NCI-H2196 (cell line): ENCODE results near the gene SPAG7.

ENCODE experiments used
- DNase-seq: peaks from one replicate; lab custom pipeline; 2025; ENCODE audit not compliant: unreplicated experiment; lab: John Stamatoyannopoulos, UW

The SPAG7 gene

DNA sequence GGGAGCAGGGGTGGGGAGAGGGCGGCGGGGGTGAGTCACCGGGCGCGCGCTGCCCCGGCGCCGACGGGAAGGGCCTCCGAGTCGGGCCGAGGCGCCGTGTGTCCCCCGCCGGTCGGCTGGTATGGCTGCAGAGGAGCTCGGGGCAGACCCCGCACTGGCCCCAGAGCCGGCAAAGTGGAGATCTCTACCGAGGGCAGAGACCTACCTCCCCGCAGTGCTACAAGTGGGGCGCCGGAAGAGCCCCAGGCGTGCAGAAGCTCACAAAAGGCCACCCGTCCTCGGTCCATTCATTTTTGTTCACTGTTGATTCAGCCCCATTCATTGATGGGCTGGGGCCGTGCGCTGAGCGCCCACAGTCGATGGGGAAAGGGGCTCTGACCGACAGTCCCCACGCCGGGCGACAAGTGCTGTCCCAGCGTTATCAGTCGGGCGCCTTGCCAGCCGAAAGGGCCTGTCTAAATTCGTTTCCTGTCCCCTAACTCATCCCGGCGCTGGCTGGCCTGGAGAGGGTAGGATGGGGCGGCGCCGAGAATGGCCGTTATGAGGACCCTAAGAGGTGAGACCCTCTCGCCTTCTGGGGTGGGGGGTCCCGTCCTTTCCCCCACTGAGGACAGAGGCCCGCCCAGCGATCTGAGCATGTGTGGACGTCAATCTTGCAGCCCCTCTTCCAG, 17.4 kb downstream of the SPAG7 start:
- no peak for DNase-seq

DNA sequence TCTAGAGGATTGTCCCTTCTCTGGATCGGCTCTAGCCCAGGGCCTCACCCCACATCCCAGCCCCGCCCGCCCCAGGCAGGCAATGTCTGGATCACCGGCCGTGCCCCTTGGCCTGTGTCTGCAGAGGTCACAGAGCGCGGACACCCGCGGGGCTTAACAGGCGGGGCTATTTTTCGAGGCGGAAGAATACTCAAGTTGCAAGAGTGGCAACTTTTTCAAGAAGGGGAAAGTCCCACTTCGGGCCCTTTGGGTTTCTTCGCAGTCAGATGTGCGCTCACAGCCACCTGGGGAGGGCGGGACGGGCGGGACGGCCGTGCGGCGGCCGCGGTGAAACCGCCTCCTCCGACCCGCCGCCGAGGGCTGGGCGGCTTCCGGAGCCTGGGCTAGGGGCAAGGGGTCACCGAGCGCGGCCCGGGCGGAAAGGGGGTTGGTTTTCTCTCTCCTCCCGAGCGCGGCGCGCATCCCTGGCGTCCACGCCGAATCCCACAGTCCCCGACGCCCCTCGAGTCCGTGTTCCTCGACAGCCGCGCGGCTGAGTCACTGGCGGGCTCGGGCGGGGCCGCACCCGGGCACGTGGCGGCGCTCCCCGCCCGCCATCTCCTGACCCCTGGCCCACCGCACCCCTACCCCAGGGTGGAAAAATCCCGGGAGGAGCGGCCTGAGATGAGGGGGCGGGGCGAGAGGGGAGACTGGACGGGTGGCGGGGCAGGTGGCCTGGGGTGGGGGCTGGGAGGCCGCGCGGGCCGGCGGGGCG, 18.1 kb downstream of the SPAG7 start:
- DNase-seq, result peak; percentile 54

DNA sequence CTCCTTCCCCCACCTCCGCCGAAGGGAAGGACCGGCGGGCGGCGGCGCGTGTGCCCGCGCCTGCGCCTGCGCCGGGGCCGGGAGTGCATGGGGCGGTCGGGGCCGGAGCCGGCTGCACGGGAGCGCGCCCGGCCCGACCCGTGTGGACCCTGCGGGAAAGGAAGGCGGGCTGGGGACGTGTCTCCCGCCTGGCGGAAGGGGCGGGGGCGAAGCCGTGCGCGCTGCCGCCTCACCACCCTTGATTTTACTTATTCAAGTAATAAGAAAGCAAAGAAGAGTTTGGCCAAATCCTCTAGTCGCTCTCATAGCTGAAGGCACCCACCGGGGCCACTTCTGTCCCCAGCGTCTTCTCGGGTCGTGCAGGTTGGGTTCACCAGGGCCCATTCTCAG, 18.7 kb downstream of the SPAG7 start:
- DNase-seq, result peak; percentile 76

DNA sequence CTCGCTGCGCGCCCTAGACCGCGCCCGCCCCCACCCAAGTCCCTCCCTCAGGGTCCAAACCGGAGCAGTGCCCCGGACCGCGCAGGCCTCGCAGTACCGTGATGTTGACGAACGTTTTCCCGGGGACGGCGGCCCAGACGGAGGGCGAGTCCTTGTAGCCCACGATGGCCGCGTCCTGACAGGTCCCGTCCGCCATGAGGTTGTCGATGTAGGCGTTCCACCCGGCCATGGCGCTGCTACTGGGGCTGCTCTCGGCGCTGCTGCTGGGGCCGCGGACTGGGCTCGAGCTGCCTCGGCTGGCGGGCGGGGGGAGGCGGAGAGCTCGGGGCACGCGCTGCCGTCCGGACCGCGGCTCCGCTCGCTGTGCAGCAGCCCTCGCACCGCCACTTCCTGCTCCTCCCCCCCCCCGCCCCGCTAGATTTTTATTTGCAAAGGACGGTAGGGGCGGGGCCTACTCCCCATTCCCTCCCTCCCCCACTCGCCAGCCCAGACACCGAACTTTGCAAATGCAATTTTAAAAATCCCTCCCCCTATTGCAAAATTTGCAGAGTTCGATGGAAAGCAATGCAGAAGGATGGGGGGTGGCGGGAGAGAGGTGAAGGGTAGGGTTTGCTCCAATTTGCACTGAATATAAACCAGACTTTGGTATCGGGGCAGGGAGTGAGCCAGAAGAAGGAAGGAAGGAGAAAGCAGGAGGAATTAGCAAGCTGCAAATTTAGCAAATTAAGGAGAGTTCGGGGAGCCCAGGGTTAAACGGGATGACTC, 19.3 kb downstream of the SPAG7 start, which contains the start of gene PFN1:
PFN1 (minus strand) TSS at position 365 of the 765 bp plus-strand sequence; CDS start at position 229, 136 bp downstream.
- DNase-seq, result peak; percentile 56

DNA sequence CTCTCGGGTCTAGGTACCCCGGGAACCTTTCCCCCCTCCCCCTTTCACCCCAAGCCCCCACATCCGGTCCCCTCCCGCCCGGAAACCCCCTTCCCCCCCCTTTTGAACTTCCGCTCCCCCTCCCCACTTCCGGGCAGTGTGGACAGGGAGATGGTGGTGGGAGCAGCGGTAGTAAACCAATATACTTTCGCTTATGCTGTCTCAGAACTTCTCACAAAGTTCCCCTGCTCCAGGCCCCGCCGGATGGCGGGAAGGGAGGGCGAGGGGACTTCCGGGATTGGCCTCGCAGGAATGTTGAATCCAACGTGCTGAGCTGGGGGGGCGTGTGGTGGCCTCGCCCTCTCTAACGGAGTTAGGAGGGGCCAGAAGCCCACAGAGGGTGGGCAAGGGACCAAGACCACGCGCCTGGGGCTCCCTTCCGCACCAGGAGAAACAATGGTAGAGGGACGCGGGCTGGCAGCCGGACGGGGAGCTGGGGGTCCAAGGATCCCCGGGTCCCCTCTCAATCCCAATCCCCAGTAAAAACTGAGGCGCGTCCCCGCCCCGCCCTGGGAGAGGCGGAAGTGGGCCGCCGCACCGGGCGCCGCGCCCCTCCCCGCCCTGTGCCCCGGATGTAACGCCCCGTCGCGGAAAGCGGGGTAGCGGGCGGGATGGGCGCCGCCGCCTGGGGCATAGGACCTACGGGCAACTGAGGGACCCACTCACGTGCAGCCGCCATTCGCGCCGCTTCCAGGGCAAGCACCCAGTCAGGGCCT, 20.0 kb downstream of the SPAG7 start:
- DNase-seq, result peak; percentile 12

DNA sequence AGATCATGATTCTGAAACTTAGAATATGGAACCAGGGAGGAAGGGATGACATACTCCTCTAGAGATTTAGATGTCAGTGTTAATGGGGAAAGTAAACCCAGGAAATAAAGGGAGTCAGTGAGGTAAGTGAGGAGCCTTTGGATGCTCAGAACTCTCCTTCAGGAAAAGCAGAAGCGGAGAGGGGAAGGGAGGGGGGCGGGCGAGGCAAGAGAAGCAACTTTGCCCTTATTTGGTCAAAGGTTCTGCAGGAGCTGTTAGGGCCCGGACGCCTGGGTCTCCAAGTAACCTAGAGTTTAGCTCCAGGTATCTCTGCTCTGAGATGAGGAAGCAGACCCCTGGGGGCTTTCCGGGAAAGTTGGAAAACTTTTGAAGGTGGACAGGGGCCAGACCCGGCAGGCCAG, 20.6 kb downstream of the SPAG7 start:
- no peak for DNase-seq

DNA sequence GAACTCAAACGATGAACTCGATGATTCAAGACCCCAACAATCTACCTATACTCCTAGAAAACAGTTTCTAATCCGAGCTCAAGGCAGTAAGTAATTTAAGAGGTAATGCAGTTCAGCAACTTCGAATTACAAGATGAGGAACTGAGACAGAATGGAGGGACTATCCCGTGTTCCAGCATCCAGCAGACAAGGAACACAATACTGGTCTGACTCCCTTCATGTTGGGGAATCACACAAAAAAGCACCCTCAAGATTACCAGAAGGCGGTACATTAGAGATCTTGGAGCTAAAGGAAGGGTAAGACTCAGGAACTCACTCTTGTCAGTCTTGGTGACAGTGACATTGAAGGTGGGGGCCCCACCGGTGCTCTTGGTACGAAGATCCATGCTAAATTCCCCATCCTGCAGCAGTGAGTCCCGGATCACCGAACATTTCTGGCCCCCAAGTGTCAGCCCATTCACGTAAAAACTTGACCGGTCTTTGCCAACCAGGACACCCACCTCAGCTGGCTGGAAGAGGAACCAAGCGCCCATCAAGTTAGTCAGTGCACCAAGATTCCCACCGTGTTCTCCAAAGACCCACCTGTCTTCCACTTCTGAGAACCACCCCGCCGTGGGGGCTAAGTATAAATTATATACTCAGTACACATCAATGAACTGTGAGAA, 21.2 kb downstream of the SPAG7 start:
- DNase-seq, result no peak

DNA sequence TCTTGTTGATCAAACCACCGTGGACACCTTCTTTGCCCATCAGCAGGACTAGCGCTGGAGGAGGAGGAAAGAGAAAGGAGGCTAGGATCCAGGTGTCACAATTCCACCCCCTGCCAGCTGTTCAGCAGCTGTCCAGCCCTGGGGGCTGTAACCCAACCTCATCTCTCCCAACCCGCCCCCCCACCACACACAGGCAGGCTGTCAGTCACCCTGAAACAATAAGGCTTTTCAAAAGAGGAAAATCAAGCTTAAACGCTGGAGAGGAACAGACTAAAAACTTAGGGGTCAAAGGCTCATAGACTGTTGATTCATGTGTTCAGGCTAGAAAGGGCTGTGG, 21.7 kb downstream of the SPAG7 start:
- no peak for DNase-seq

DNA sequence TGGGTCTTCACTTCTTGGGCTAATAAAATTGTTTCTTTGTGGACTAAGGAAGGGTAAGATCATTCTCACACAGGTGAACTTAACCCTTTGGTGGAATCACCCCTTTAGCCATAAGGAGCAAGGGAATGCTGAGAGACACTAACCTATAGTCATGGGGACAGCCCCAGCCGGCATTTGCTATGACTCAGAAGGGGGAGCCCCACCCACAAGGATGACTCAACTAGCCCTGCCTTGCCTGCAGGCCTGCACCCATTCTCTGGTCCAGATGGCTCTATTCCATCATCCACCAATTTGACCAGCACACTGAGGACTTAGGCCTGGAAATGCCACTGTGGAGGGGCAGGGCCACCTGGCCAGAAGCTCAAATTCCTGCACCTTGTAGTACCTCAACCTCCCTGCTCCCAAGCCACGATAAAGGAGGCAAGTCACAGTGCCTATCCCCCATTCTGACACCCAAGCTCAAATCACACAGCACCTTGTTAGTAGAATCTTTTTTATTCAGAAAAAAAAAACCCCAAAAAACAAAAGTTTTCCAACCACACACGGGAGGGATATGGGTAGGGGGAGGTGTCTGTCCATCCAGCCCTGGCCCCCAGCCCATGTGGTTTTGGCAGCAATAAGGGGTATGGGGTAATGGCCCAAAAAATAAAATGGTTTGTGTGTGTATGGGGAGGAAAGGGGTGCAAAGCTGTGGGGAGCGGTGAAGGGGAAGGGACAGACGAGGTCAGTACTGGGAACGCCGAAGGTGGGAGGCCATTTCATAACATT, 22.3 kb downstream of the SPAG7 start:
- DNase-seq, result peak; percentile 5

DNA sequence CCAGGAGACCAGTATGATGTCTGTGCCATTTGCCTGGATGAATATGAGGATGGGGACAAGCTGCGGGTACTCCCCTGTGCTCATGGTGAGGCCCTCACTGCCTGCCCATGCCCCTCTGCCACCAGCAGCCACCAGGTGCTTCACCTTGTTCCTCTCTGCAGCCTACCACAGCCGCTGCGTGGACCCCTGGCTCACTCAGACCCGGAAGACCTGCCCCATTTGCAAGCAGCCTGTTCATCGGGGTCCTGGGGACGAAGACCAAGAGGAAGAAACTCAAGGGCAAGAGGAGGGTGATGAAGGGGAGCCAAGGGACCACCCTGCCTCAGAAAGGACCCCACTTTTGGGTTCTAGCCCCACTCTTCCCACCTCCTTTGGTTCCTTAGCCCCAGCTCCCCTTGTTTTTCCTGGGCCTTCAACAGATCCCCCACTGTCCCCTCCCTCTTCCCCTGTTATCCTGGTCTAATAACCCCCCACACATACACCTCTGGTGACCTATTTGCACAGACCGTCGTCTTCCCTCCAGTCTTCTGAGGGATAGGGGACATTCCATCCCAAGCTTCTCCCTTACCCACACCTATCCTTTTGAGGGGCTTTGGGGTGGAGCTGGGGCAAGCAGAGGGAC, 23.0 kb downstream of the SPAG7 start:
- DNase-seq, result no peak

DNA sequence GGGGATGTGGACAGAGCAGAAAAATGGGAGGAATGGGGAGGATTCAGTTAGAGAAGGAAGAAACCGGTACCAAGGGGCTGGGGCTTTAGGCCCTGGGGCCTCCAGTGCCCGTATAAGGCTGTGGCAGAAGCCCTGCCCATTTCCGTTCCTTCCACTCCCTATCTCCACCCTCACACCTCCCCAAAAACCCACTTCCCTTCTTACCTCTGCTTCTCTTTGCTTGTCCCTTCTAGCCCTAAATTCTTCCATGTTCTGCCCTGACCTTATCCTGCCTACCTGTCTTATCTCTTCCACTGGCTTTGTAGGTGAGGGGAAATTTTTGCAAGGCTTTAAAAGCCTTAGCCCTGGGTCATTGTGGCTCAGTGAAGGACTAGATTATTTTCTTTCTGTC, 23.5 kb downstream of the SPAG7 start:
- no peak for DNase-seq

DNA sequence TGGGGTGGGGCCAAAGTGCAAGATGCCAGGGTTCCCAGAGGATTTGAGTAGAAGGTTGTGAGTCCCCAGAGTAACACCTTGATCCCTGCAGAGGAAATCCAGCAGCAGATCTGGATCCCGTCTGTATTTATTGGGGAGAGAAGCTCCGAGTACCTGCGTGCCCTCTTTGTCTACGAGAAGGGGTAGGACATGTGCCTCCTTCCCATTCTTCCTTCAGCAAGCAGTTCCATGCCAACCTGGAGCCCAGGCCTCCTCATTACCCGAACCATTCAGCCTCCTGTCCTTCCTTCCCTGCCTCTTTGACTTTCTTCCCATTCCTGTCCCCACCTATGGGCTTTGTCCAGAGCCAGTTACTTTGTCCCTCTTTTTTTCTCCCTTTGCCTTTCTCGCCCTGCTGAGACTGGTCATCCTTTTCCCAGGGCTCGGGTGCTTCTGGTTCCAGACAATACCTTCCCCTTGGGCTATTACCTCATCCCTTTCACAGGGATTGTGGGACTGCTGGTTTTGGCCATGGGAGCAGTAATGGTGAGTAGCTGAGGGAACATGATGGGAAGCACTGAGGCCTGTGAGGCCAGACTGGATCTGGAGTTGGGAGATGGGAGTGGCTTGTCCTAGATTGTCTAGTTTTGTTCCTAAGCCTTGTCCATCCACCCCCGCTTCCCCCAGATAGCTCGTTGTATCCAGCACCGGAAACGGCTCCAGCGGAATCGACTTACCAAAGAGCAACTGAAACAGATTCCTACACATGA, 24.7 kb downstream of the SPAG7 start:
- no peak for DNase-seq

DNA sequence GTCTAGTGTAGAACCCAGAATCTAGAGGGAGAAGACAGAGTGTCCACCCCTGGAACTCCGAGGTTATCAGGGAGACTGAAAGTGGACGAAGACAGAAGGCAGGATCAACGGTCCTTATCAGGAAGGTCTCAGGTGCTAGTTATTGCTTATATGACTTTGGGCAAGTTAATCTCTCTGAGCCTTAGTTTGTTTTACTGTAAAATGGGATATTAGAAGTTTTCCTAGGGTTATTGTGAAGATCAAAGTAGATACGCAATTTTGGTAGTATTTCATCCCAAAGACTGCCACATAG, 26.4 kb downstream of the SPAG7 start:
- no peak for DNase-seq

DNA sequence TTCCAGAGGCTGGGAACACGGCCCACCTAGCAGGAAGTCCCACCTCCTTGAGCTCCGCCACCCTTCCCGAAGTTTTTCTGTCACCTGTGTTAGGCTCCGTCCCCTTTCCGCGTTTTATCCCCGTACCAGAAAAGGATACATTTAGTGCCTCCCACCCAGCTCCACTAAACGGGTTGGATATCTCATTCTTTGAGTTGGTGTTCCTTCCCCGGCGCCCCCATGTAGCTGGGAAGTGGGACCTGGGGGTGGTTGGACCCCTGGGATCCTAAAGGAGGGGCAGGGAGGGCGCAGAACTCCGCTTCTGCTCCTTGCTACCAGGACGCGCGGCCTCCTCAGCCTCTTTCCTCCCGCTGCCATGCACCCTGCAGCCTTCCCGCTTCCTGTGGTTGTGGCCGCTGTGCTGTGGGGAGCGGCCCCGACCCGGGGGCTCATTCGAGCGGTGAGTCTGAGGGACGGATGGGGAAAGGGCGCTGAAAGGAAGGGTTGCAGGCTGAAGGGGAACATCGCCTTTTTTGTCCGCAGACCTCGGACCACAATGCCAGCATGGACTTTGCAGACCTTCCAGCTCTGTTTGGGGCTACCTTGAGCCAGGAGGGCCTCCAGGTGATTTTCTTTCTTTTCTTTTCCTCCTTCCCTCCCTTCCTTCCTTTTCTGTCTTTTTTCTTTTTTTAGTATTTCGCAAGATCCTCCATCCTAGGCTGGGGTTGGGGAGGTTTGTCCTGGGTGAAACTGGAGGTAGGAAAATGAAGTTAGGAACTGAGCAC, 26.9 kb downstream of the SPAG7 start:
- DNase-seq, result no peak

DNA sequence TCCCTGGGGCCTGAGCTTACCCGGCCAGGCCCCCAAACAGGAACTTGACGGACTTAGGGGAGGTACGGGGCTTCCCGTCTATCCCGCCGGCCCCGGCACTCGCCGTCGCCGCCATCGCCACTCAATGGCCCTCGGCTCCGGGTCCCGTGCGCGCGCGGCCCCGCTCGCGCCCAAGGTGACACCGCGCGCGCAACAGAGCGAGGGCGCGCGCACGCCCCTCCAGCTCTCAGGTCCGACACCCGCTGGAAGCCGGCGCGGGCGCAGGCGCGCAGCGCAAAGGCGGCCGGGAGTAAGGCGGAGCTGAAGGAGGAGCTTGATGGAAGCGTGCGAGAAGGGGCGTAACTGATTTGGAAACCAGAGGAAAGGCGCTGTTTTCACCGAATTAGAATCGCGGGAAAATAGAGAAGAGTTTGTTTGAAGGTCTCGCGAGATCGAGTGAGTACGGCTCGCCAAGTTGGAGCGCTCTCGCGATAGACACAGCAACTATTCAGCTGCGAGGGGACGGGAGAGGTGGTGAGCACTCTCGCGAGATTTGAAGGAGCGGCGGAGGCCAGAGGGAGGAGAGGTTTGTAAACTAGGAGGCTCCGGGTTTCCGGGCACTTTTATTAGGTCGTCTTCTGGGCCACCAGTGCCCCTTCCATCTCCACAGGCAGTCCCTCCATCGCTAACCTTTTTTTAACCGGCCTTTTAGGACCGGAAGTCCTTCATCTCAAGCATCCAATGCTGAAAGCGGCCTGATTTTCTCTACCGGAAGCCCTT, 27.6 kb downstream of the SPAG7 start, which contains the start of the genes RNF167 and SLC25A11:
RNF167 (plus strand) TSS at position 473 of the 759 bp plus-strand sequence. CDS start 642 bp downstream, outside the sequence.
SLC25A11 (minus strand) TSS at position 251 of the 759 bp plus-strand sequence; CDS start at position 115, 136 bp downstream.
- peak; percentile 90 for DNase-seq

DNA sequence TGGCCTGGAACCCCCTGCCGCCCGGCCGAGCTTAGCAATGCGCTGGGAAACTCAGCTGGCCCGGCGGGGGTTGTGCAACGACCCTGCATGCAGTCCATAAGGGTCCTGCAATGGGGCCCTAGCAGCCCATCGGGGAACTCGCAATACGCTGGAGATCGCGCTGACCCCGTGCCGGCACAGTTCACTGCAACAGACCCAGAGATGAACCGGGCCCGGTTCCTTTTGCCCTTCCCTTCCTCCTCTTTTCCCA, 28.1 kb downstream of the SPAG7 start:
- DNase-seq, result no peak

DNA sequence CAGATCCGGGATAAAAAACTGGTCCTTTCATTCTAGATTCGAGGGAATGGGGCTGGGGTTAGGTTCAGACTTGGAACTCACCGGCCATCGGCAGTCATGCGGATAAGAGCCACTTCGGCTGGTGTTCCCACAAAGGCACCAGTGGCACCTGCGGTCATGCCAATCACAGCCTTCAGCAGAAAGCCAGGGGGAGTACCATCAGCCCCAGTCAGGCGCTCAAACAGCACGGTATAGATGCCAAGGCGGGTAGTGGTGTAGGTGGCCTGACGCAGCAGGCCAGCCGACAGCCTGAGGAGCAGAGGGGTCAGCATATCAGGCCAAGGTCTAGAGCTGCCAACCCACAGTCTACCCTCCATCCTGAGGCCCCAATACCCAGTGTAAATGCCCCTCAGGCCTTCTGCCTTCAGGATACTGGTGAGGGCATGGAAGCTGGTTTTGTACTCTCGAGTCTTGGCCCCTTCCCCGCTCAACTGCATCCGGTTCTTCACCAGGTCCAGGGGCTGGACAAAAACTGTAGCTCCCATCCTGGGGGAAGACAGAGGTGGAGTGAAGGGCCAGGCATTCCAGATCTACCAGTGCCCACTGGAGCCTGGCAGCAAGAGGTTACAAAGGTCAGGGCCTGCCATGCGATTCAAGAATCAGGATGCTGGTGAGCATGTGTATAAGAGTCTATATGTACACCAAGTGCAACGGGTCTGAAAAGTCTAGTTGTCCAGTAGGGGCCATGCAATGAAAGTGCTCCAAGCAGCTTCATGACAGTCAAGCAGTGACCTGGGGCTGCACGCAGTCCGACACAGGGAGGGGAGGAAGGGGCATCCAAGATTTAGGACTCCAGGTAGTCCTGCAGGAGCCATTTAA, 28.7 kb downstream of the SPAG7 start:
- no peak for DNase-seq
